GM12878 (cell line): ENCODE results near the gene SOX6. TPM values are rescaled to one million over a fixed set of nuclear protein-coding genes. Genes with fewer than 3 reads are reported as not detected.

ENCODE experiments used
- ATAC-seq: fragments of 200-7000 bp; cut with Tn5 transposase; 3 replicates; pipeline ENCODE4 v1.9.1; 2020; ENCODE audit warnings: mild to moderate bottlenecking, moderate library complexity
- BruUV-seq: library from RNA; stranded (reverse); fragments of 400-500 nt; replicated peaks from 2 replicates; lab custom pipeline; 2021; lab: Mats Ljungman, UMichigan
- CTCF ChIA-PET: fragments of 300-600 bp; sonication (Branson Sonifier 250); formaldehyde crosslinking; extraction: SDS; loops from one replicate; lab custom pipeline; 2021; ENCODE audit warnings: inconsistent platforms; lab: Yijun Ruan, JAX
- POLR2A ChIA-PET: fragments of 350-600 bp; formaldehyde crosslinking; extraction: SDS; loops from one replicate; lab custom pipeline; 2021; ENCODE audit warnings: inconsistent platforms; lab: Charles Lee
- RAD21 ChIA-PET: fragments of 300-600 bp; sonication (Branson Sonifier 250); formaldehyde crosslinking; loops from one replicate; lab custom pipeline; 2023; ENCODE audit warnings: antibody characterized with exemption; ENCODE audit not compliant: unreplicated experiment; lab: Charles Lee
- SMC1A ChIA-PET: fragments of 300-600 bp; sonication (Branson Sonifier 250); formaldehyde crosslinking; loops from one replicate; lab custom pipeline; 2023; ENCODE audit not compliant: unreplicated experiment, uncharacterized antibody; lab: Charles Lee
- DNase-seq: peaks from one replicate; pipeline ENCODE4 v3.0.0-alpha.2; 2011; ENCODE audit warnings: low read depth, low spot score
- FAIRE-seq: peaks from 3 replicates; lab custom pipeline; 2011; peaks lifted over from hg19 to GRCh38; lab: Jason Lieb, UNC
- H2AFZ ChIP-seq: 2 replicates; pipeline ENCODE4 v1.6.0; 2011; ENCODE audit warnings: low read depth, low read length, control low read depth; ENCODE audit not compliant: control insufficient read depth
- H3K27ac ChIP-seq: 2 replicates; pipeline ENCODE4 v1.5.1; 2011; ENCODE audit warnings: control low read depth; ENCODE audit not compliant: control insufficient read depth, insufficient read depth
- H3K27me3 ChIP-seq, 2 experiments: replicated peaks in 1 of 2; 2 replicates each; pipeline versions ENCODE4 v1.6.0 to v1.6.1; 2011; ENCODE audit warnings: low read length in 1 of 2; ENCODE audit not compliant: control insufficient read depth in 2 of 2, insufficient read depth in 2 of 2
- H3K36me3 ChIP-seq, 2 experiments: 2 replicates each; pipeline ENCODE4 v1.5.1; 2011; ENCODE audit warnings: low read length in 1 of 2; ENCODE audit not compliant: control insufficient read depth in 2 of 2, insufficient read depth in 2 of 2
- H3K4me1 ChIP-seq: 2 replicates; pipeline ENCODE4 v1.6.1; 2011; ENCODE audit warnings: mild to moderate bottlenecking, low read length, moderate library complexity, mixed read lengths; ENCODE audit not compliant: control insufficient read depth, insufficient read depth
- H3K4me2 ChIP-seq: 2 replicates; pipeline ENCODE4 v1.6.0; 2011; ENCODE audit warnings: control low read depth; ENCODE audit not compliant: control insufficient read depth, insufficient read depth
- H3K4me3 ChIP-seq: fragments of 200-600 bp; sonication (generic); 2 replicates; pipeline ENCODE4 v1.5.1; 2016
- H3K79me2 ChIP-seq: 2 replicates; pipeline ENCODE4 v1.6.0; 2011; ENCODE audit warnings: low read length; ENCODE audit not compliant: control insufficient read depth, insufficient read depth
- H3K9ac ChIP-seq: 2 replicates; pipeline ENCODE4 v1.8.0; 2011; ENCODE audit warnings: low read length, control low read depth, mixed read lengths; ENCODE audit not compliant: control insufficient read depth, insufficient read depth
- H3K9me3 ChIP-seq: replicated peaks from 3 replicates; pipeline ENCODE4 v1.5.1; 2011; ENCODE audit warnings: mild to moderate bottlenecking, low read length; ENCODE audit not compliant: control insufficient read depth, insufficient read depth
- H4K20me1 ChIP-seq: 2 replicates; pipeline ENCODE4 v1.6.0; 2011; ENCODE audit not compliant: control insufficient read depth, insufficient read depth
- BHLHE40 ChIP-seq, 2 experiments: fragments of 450-650 bp in 1 of 2; IDR thresholded peaks; 2 replicates each; pipeline ENCODE4 v1.6.1; 2011 to 2017; ENCODE audit warnings: low read depth in 2 of 2, borderline replicate concordance in 1 of 2, improper control_type of control experiment in 1 of 2, low read length in 1 of 2, mild to moderate bottlenecking in 1 of 2
- BRCA1 ChIP-seq: IDR thresholded peaks from 2 replicates; pipeline ENCODE4 v1.6.1; 2011; ENCODE audit warnings: low read depth, low read length, improper control_type of control experiment
- CBX3 ChIP-seq: fragments of 200-600 bp; sonication (generic); IDR thresholded peaks from 2 replicates; pipeline ENCODE4 v1.6.1; 2016; ENCODE audit warnings: low read depth, borderline replicate concordance
- DPF2 ChIP-seq: fragments of 450-650 bp; IDR thresholded peaks from 2 replicates; pipeline ENCODE4 v1.6.1; 2017; ENCODE audit warnings: mild to moderate bottlenecking
- KDM1A ChIP-seq: fragments of 200-600 bp; sonication (generic); IDR thresholded peaks from 2 replicates; pipeline ENCODE4 v1.6.1; 2016; ENCODE audit warnings: borderline replicate concordance
- RCOR1 ChIP-seq: conservative IDR thresholded peaks from 2 replicates; pipeline ENCODE4 v1.6.1; 2012; ENCODE audit warnings: low read depth, low read length, improper control_type of control experiment
- STAT1 ChIP-seq: fragments of 450-650 bp; conservative IDR thresholded peaks from 2 replicates; pipeline ENCODE4 v1.6.1; 2014; ENCODE audit warnings: antibody characterized with exemption, mild to moderate bottlenecking
- STAT3 ChIP-seq: IDR thresholded peaks from 2 replicates; pipeline ENCODE4 v1.6.1; 2011; ENCODE audit warnings: low read depth, low read length, improper control_type of control experiment
- SUPT20H ChIP-seq: IDR thresholded peaks from 2 replicates; pipeline ENCODE4 v1.6.1; 2011; ENCODE audit warnings: low read depth, mild to moderate bottlenecking, low read length, moderate library complexity, borderline replicate concordance; ENCODE audit not compliant: control insufficient read depth
- WGBS: methylation state at CpG from one replicate; pipeline ENCODE4 v1.1.6; 2016; ENCODE audit warnings: low lambda C conversion rate; ENCODE audit not compliant: insufficient replicate concordance, insufficient coverage; ENCODE audit errors: missing lambda C conversion rate; 5-methylcytosine and 5-hydroxymethylcytosine counted together
- in situ Hi-C: fragments of 300-500 bp; cut with MboI; formaldehyde crosslinking; loops from 9 replicates; pipeline ENCODE4 v1.14.3; 2018; ENCODE audit warnings: mixed read lengths
- intact Hi-C: fragments of 100-400 bp; cut with micrococcal nuclease; formaldehyde crosslinking; loops from one replicate; pipeline ENCODE4 v1.14.2; 2022; ENCODE audit not compliant: unreplicated experiment
- polyA plus RNA-seq, 11 experiments: library from polyadenylated mRNA; depleted of rRNA in 4 of 11; unstranded in 6 of 11; stranded (reverse) in 5 of 11; fragments of >200 nt; fragmentation: Nextera tagmentation in 4 of 11; fragmentation: Illumina TruSeq in 1 of 11; extraction: Ambion mirVana in 4 of 11; extraction: Trizol in 1 of 11; gene quantifications; 1 replicate in 1 of 11; 2 replicates in 10 of 11; pipeline versions ENCODE4 v1.2.1 to v1.2.3, GENCODE V29; 2011 to 2016; ENCODE audit warnings: inconsistent platforms in 2 of 11, missing spikeins in 2 of 11, low read depth in 1 of 11
- total RNA-seq, 4 experiments: library from RNA; depleted of rRNA in 3 of 4; stranded (reverse); fragments of >200 nt in 3 of 4; fragmentation: Illumina TruSeq in 1 of 4; extraction: Trizol in 1 of 4; gene quantifications; 2 replicates each; pipeline versions ENCODE4 v1.2.1 to v1.2.3, GENCODE V29; 2013 to 2021
- TF ChIP-seq, protein P1 (sequence below): fragments of 450-650 bp; IDR thresholded peaks from 2 replicates; pipeline ENCODE4 v1.6.1; 2017; ENCODE audit warnings: mild to moderate bottlenecking
- TF ChIP-seq, protein P2 (sequence below): IDR thresholded peaks from 2 replicates; pipeline ENCODE4 v1.6.1; 2012; ENCODE audit warnings: low read depth, low read length, improper control_type of control experiment
- TF ChIP-seq, protein P3 (sequence below): IDR thresholded peaks from 2 replicates; pipeline ENCODE4 v1.6.1; 2011; ENCODE audit warnings: mild to moderate bottlenecking, low read depth, low read length, moderate library complexity; ENCODE audit not compliant: insufficient replicate concordance
- TF ChIP-seq, protein P4 (sequence below): IDR thresholded peaks from 2 replicates; pipeline ENCODE4 v1.6.1; 2011; ENCODE audit warnings: borderline replicate concordance, low read depth, mild to moderate bottlenecking, moderate library complexity, low read length; ENCODE audit not compliant: insufficient read depth, poor library complexity, severe bottlenecking

SOX6 gene
- total and polyA plus RNA-seq, 10 of the 15 experiments (the other 5 are each of a cell fraction or from before 2014, with no cell fraction given), result 0.03 to 0.71 (median 0.29) TPM; not detected in 4

DNA sequence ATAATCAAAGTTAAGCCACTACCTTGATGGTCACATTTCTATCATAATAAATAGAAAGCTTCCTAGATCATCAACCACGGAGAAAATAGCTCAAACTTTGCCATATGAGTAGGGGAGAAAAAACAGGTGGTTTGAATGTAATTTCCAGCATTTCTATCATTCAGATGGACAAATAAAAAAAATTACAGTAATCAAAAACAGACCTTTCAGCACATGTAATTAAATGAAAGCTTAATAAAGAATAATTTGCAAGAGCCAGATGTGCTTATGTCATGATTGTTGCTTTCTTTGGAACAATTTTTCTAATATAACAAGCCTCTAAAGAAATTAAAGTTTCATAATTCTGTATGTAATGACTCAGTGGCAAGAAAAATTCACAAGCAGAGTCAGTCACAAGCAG lies 297.0 kb downstream of the SOX6 start:
- no peak overlapping the region for H3K9ac ChIP-seq
- ATAC-seq (no peak), DNase-seq (no peak), FAIRE-seq (no peak)
- intact Hi-C loops, result no loop called here
- H3K4me2 ChIP-seq, result no peak overlapping the region
- ChIA-PET POLR2A (no interaction called here), RAD21 (no interaction called here), CTCF (interaction anchor here (1.5 kb wide), 1 partner anchor 73 kb away, joined by 3 read pairs; no protein-coding TSS in a partner anchor), SMC1A (no interaction called here)
- H3K27me3 ChIP-seq, result no peaks in the 10 kb centered on the region
- no peaks in the 10 kb centered on the region for H3K79me2 ChIP-seq
- no peak for TF ChIP-seq DPF2
- TF ChIP-seq, protein P1, sequence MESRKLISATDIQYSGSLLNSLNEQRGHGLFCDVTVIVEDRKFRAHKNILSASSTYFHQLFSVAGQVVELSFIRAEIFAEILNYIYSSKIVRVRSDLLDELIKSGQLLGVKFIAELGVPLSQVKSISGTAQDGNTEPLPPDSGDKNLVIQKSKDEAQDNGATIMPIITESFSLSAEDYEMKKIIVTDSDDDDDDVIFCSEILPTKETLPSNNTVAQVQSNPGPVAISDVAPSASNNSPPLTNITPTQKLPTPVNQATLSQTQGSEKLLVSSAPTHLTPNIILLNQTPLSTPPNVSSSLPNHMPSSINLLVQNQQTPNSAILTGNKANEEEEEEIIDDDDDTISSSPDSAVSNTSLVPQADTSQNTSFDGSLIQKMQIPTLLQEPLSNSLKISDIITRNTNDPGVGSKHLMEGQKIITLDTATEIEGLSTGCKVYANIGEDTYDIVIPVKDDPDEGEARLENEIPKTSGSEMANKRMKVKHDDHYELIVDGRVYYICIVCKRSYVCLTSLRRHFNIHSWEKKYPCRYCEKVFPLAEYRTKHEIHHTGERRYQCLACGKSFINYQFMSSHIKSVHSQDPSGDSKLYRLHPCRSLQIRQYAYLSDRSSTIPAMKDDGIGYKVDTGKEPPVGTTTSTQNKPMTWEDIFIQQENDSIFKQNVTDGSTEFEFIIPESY, result no peak
- TF ChIP-seq KDM1A, result no peak
- TF ChIP-seq CBX3, result no peak
- no peak for TF ChIP-seq STAT1
- TF ChIP-seq, protein P2, sequence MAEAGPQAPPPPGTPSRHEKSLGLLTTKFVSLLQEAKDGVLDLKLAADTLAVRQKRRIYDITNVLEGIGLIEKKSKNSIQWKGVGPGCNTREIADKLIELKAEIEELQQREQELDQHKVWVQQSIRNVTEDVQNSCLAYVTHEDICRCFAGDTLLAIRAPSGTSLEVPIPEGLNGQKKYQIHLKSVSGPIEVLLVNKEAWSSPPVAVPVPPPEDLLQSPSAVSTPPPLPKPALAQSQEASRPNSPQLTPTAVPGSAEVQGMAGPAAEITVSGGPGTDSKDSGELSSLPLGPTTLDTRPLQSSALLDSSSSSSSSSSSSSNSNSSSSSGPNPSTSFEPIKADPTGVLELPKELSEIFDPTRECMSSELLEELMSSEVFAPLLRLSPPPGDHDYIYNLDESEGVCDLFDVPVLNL, result no peak
- TF ChIP-seq, protein P3, sequence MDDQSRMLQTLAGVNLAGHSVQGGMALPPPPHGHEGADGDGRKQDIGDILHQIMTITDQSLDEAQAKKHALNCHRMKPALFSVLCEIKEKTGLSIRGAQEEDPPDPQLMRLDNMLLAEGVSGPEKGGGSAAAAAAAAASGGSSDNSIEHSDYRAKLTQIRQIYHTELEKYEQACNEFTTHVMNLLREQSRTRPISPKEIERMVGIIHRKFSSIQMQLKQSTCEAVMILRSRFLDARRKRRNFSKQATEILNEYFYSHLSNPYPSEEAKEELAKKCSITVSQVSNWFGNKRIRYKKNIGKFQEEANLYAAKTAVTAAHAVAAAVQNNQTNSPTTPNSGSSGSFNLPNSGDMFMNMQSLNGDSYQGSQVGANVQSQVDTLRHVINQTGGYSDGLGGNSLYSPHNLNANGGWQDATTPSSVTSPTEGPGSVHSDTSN, result no peak
- TF ChIP-seq, protein P4, sequence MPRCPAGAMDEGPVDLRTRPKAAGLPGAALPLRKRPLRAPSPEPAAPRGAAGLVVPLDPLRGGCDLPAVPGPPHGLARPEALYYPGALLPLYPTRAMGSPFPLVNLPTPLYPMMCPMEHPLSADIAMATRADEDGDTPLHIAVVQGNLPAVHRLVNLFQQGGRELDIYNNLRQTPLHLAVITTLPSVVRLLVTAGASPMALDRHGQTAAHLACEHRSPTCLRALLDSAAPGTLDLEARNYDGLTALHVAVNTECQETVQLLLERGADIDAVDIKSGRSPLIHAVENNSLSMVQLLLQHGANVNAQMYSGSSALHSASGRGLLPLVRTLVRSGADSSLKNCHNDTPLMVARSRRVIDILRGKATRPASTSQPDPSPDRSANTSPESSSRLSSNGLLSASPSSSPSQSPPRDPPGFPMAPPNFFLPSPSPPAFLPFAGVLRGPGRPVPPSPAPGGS, result no peak
- TF ChIP-seq RCOR1, result no peak
- no peak for TF ChIP-seq SUPT20H
- no peak for TF ChIP-seq STAT3
- TF ChIP-seq BHLHE40 (IDR thresholded peaks at IDR 0.05; ENCODE audit: borderline replicate concordance in 1 of 2, low read depth in 2 of 2, low read length in 1 of 2), result no peak
- TF ChIP-seq BRCA1, result no peak
- BruUV-seq, result no TSS peak
- H3K36me3 ChIP-seq, result no peaks in the 10 kb centered on the region
- H3K4me1 ChIP-seq, result no peaks in the 10 kb centered on the region
- no peaks in the 10 kb centered on the region for H3K9me3 ChIP-seq
- no peak overlapping the region for H3K27ac ChIP-seq
- WGBS, result 0% methylated on average over 1 of the region's 1 CpG
- H4K20me1 ChIP-seq, result no peaks in the 10 kb centered on the region
- H2AFZ ChIP-seq, result no peak overlapping the region
- in situ Hi-C loops, result no loop called here
- H3K4me3 ChIP-seq, result no peak overlapping the region
